Measurements from ENCODE around the gene LRIG3.
A peak's percentile ranks its signal among the peaks of the same experiment; 100 is the strongest.

LRIG3 gene

GRCh38 chr12:58931518-58931917, 11.2 kb upstream of the LRIG3 start:
- peak; percentile 13 for TF ChIP-seq CTCF (IDR thresholded peaks at IDR 0.05; ENCODE audit: insufficient read depth, low read depth, low read length, missing control alignments)

GRCh38 chr12:58930770-58931324, 10.5 kb upstream of the LRIG3 start:
- no peak for TF ChIP-seq CTCF (IDR thresholded peaks at IDR 0.05; ENCODE audit: insufficient read depth, low read depth, low read length, missing control alignments)
- no peak overlapping the region for H3K4me3 ChIP-seq (ENCODE audit: low read length)
- no peak for DNase-seq (ENCODE audit: low read depth)

More at GRCh38 chr12:58931518-58931917, 11.2 kb upstream of the LRIG3 start:
- DNase-seq (ENCODE audit: low read depth), result no peak
- H3K4me3 ChIP-seq (ENCODE audit: low read length), result no peak overlapping the region

- no peak for DNase-seq (ENCODE audit: low read depth)
- TF ChIP-seq CTCF (IDR thresholded peaks at IDR 0.05; ENCODE audit: insufficient read depth, low read depth, low read length, missing control alignments), result no peak
- no peak overlapping the region for H3K4me3 ChIP-seq (ENCODE audit: low read length)
These were observed 6.8 kb upstream of the LRIG3 start for GRCh38 chr12:58927120-58927519.

GRCh38 chr12:58926586-58926985, 6.3 kb upstream of the LRIG3 start:
- no peak overlapping the region for H3K4me3 ChIP-seq (ENCODE audit: low read length)
- no peak for TF ChIP-seq CTCF (IDR thresholded peaks at IDR 0.05; ENCODE audit: insufficient read depth, low read depth, low read length, missing control alignments)
- no peak for DNase-seq (ENCODE audit: low read depth)

- H3K4me3 ChIP-seq (ENCODE audit: low read length), result no peak overlapping the region
- TF ChIP-seq CTCF (IDR thresholded peaks at IDR 0.05; ENCODE audit: insufficient read depth, low read depth, low read length, missing control alignments), result no peak
- no peak for DNase-seq (ENCODE audit: low read depth)
These were observed 5.4 kb upstream of the LRIG3 start for GRCh38 chr12:58925751-58926150.

GRCh38 chr12:58925111-58925611, 4.9 kb upstream of the LRIG3 start:
- H3K4me3 ChIP-seq (ENCODE audit: low read length), result no peak overlapping the region
- DNase-seq (ENCODE audit: low read depth), result no peak
- TF ChIP-seq CTCF (IDR thresholded peaks at IDR 0.05; ENCODE audit: insufficient read depth, low read depth, low read length, missing control alignments), result no peak

- no peak overlapping the region for H3K4me3 ChIP-seq (ENCODE audit: low read length)
- DNase-seq (ENCODE audit: low read depth), result no peak
- TF ChIP-seq CTCF (IDR thresholded peaks at IDR 0.05; ENCODE audit: insufficient read depth, low read depth, low read length, missing control alignments), result no peak
These were observed 4.3 kb upstream of the LRIG3 start for GRCh38 chr12:58924652-58925051.

All from epithelial cell of esophagus (primary cell).